ENCODE data around the gene VPS26A. TPM values are rescaled to one million over a fixed set of nuclear protein-coding genes. Genes with fewer than 3 reads are reported as not detected.

The VPS26A gene
- total RNA-seq, 1 donor from 2014 or later, result 33.6 TPM

DNA sequence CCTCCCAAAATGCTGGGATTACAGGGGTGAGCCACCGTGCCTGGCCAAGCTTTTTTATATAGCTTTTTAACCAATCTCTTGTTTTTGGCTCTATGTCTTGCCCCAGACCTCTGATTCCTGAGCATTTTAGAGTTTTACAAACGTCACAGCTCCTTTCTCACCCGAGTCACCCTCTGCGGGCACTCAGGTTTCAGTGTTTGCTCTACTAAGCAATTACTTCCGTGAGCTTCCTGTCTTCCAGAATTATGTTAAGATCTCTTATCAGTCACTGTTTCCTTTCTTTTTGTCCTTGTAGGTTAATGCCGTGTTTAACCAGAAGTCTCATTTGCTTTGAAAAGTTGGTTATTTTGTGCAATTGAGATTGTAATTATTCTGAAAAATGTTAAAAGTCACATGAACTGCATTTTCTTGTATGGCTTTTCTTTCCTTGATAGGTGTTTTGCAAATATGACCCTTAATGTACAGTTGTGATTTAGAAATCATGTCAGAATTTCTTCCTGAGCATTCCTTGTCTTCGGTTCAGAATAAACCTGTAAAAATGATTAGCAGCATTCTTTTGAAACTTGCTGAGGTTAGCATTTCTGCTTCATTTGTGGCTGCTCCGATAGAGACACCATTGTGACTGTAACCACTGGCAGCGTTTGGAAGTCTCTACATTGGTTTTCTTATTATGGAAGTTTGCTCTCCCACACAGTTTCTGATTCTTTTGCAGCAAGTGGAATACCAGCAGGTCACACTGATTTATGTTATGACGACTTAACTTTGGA is 91.6 kb downstream of the VPS26A start:
- intact Hi-C loops (cut with DNase I), result no loop called here
- H3K27ac ChIP-seq, result no peak overlapping the region
- no peaks in the 10 kb centered on the region for H3K36me3 ChIP-seq
- no peak overlapping the region for H3K4me3 ChIP-seq
- H3K4me1 ChIP-seq, result peaks cover 6% of the 10 kb centered on the region
- H3K27me3 ChIP-seq, result no peaks in the 10 kb centered on the region
- no peak for TF ChIP-seq POLR2AphosphoS5 (IDR thresholded peaks at IDR 0.05; ENCODE audit: insufficient read depth in 1 of 2, low read depth in 1 of 2)
- TF ChIP-seq POLR2A (IDR thresholded peaks at IDR 0.05), result no peak
- TF ChIP-seq, protein P1, sequence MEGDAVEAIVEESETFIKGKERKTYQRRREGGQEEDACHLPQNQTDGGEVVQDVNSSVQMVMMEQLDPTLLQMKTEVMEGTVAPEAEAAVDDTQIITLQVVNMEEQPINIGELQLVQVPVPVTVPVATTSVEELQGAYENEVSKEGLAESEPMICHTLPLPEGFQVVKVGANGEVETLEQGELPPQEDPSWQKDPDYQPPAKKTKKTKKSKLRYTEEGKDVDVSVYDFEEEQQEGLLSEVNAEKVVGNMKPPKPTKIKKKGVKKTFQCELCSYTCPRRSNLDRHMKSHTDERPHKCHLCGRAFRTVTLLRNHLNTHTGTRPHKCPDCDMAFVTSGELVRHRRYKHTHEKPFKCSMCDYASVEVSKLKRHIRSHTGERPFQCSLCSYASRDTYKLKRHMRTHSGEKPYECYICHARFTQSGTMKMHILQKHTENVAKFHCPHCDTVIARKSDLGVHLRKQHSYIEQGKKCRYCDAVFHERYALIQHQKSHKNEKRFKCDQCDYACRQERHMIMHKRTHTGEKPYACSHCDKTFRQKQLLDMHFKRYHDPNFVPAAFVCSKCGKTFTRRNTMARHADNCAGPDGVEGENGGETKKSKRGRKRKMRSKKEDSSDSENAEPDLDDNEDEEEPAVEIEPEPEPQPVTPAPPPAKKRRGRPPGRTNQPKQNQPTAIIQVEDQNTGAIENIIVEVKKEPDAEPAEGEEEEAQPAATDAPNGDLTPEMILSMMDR (IDR thresholded peaks at IDR 0.05), result no peak
- H3K9me3 ChIP-seq, result no peaks in the 10 kb centered on the region
- no peak for DNase-seq (ENCODE audit: extremely low spot score in 2 of 2)

- no peak for DNase-seq (ENCODE audit: extremely low spot score in 2 of 2)
- Histone ChIP-seq H3K9me3 (no peaks in the 10 kb centered on the region), H3K27ac (no peak overlapping the region), H3K27me3 (no peaks in the 10 kb centered on the region), H3K36me3 (no peaks in the 10 kb centered on the region), H3K4me1 (peaks cover 10% of the 10 kb centered on the region), H3K4me3 (no peak overlapping the region)
- TF ChIP-seq POLR2A (IDR thresholded peaks at IDR 0.05), result no peak
- intact Hi-C loops (cut with DNase I), result no loop called here
Observed at GRCh38 chr10:69216577-69217118, 92.7 kb downstream of the VPS26A start.

- Histone ChIP-seq H3K36me3 (no peaks in the 10 kb centered on the region), H3K9me3 (no peaks in the 10 kb centered on the region), H3K27ac (no peak overlapping the region), H3K4me1 (peaks cover 15% of the 10 kb centered on the region), H3K27me3 (no peaks in the 10 kb centered on the region), H3K4me3 (no peak overlapping the region)
- TF ChIP-seq POLR2A (IDR thresholded peaks at IDR 0.05) (no peak), POLR2AphosphoS5 (IDR thresholded peaks at IDR 0.05; ENCODE audit: insufficient read depth in 1 of 2, low read depth in 1 of 2) (peak in 1 of 2 donors; percentile 84)
- TF ChIP-seq, protein P1 (IDR thresholded peaks at IDR 0.05), result no peak
- intact Hi-C loops (cut with DNase I), result no loop called here
- DNase-seq (ENCODE audit: extremely low spot score in 2 of 2), result no peak
Observed at GRCh38 chr10:69217119-69217754, 93.3 kb downstream of the VPS26A start.

GRCh38 chr10:69218831-69219230 is 94.9 kb downstream of the VPS26A start:
- intact Hi-C loops (cut with DNase I), result no loop called here
- H3K4me3 ChIP-seq, result no peak overlapping the region
- H3K27me3 ChIP-seq, result no peaks in the 10 kb centered on the region
- H3K27ac ChIP-seq, result no peak overlapping the region
- H3K4me1 ChIP-seq, result peaks cover 19% of the 10 kb centered on the region
- no peaks in the 10 kb centered on the region for H3K36me3 ChIP-seq
- TF ChIP-seq, protein P1 (IDR thresholded peaks at IDR 0.05), result no peak
- TF ChIP-seq POLR2AphosphoS5 (IDR thresholded peaks at IDR 0.05; ENCODE audit: insufficient read depth in 1 of 2, low read depth in 1 of 2) (no peak), POLR2A (IDR thresholded peaks at IDR 0.05) (no peak)
- no peaks in the 10 kb centered on the region for H3K9me3 ChIP-seq
- DNase-seq (ENCODE audit: extremely low spot score in 2 of 2), result no peak

DNA sequence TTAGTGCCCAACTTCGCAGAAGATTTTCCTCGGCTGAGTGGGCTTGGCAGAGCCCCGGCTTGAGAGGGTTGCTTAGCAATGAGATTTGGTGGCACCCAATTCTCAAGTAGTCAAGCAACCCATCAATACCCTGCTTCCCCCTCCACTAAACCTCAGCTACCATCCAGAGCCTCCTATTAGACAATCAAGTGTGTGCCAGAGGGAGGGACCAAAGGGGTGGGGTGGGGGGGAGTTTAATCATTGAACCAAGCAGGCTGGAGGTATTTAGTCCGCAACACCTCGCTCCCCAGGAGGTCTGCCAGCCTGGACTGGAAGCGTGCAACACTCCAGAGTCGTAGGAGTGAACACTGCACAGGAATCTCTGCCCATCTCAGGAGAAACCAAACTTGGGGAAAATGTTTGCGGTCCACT is 96.1 kb downstream of the VPS26A start, which contains the start of gene HKDC1:
HKDC1 (plus strand) TSS at position 292 of the 411 bp plus-strand sequence; CDS start at position 396, 104 bp downstream.
- TF ChIP-seq, protein P1 (IDR thresholded peaks at IDR 0.05), result no peak
- no peak for TF ChIP-seq POLR2A (IDR thresholded peaks at IDR 0.05)
- no peak for TF ChIP-seq POLR2AphosphoS5 (IDR thresholded peaks at IDR 0.05; ENCODE audit: insufficient read depth in 1 of 2, low read depth in 1 of 2)
- H3K27ac ChIP-seq, result no peak within 1 kb of the TSS
- H3K4me1 ChIP-seq, result peaks cover 19% of the 10 kb centered on the region
- intact Hi-C loops (cut with DNase I), result no loop called here
- no peak within 1 kb of the TSS for H3K4me3 ChIP-seq
- H3K9me3 ChIP-seq, result no peaks in the 10 kb centered on the region
- DNase-seq (ENCODE audit: extremely low spot score in 2 of 2), result no peak
- H3K36me3 ChIP-seq, result no peaks in the 10 kb centered on the region
- H3K27me3 ChIP-seq, result no peaks in the 10 kb centered on the region

Measured in vagina (tissue), 2 donors.